Spleen (tissue), 11 donors: ENCODE data around the gene STK39. TPM values are rescaled to one million over a fixed set of nuclear protein-coding genes. Genes with fewer than 3 reads are reported as not detected.

Experiments used
- DNase-seq: peaks from one replicate; pipeline ENCODE4 v3.0.0-alpha.2; 2020
- H3K27ac ChIP-seq, 8 donors: fragments of 200-600 bp; sonication (generic) in 7 of 8; 1 replicate in 4 of 8; 2 replicates in 4 of 8; pipeline versions ENCODE4 v1.5.0 to v1.8.0; 2016 to 2021; ENCODE audit warnings: inconsistent platforms in 4 of 8, mild to moderate bottlenecking in 4 of 8, moderate library complexity in 1 of 8
- H3K27me3 ChIP-seq, 7 donors: fragments of 200-600 bp; sonication (generic) in 6 of 7; replicated peaks in 1 of 7; 1 replicate in 4 of 7; 2 replicates in 3 of 7; pipeline versions ENCODE4 v1.5.0 to v1.8.0; 2016 to 2021; ENCODE audit warnings: inconsistent platforms in 3 of 7, mild to moderate bottlenecking in 1 of 7
- H3K36me3 ChIP-seq, 6 donors: fragments of 200-600 bp; sonication (generic) in 5 of 6; 1 replicate in 4 of 6; 2 replicates in 2 of 6; pipeline versions ENCODE4 v1.5.0 to v1.8.0; 2016 to 2021; ENCODE audit warnings: inconsistent platforms in 2 of 6
- H3K4me1 ChIP-seq, 6 donors: fragments of 200-600 bp; sonication (generic) in 5 of 6; 1 replicate in 3 of 6; 2 replicates in 3 of 6; pipeline versions ENCODE4 v1.5.0 to v1.8.0; 2016 to 2021; ENCODE audit warnings: inconsistent platforms in 3 of 6
- H3K4me3 ChIP-seq, 8 donors: fragments of 200-600 bp; sonication (generic) in 7 of 8; 1 replicate in 4 of 8; 2 replicates in 4 of 8; pipeline versions ENCODE4 v1.5.0 to v1.8.0; 2016 to 2021; ENCODE audit warnings: inconsistent platforms in 4 of 8, mild to moderate bottlenecking in 4 of 8, moderate library complexity in 2 of 8
- H3K9me3 ChIP-seq, 8 donors: fragments of 200-600 bp; sonication (generic) in 7 of 8; 1 replicate in 4 of 8; 2 replicates in 4 of 8; pipeline versions ENCODE4 v1.5.0 to v1.8.0; 2016 to 2021; ENCODE audit warnings: inconsistent platforms in 4 of 8
- CTCF ChIP-seq, 11 experiments: fragments of 200-600 bp in 7 of 11; fragments of 450-650 bp in 4 of 11; sonication (generic) in 4 of 11; IDR thresholded peaks in 8 of 11; conservative IDR thresholded peaks in 3 of 11; 1 replicate in 7 of 11; 2 replicates in 4 of 11; pipeline versions ENCODE4 v1.4.0 to v1.8.0; 2016 to 2021; ENCODE audit warnings: antibody characterized with exemption in 11 of 11, inconsistent platforms in 4 of 11, mild to moderate bottlenecking in 1 of 11
- POLR2A ChIP-seq, 3 donors: fragments of 450-650 bp; IDR thresholded peaks; one replicate each; pipeline ENCODE4 v1.5.1; 2017; ENCODE audit warnings: antibody characterized with exemption in 3 of 3, mild to moderate bottlenecking in 1 of 3
- POLR2AphosphoS5 ChIP-seq, 3 donors: sonication (generic); formaldehyde crosslinking; IDR thresholded peaks; one replicate each; pipeline ENCODE4 v1.5.1; 2017; ENCODE audit warnings: antibody characterized with exemption in 3 of 3
- WGBS, 5 donors: extraction: QIAGEN DNeasy Blood & Tissue Kit in 3 of 5; methylation state at CpG; one replicate each; pipeline versions ENCODE4 v1.1.5 to v1.1.7; 2013 to 2018; 5-methylcytosine and 5-hydroxymethylcytosine counted together
- intact Hi-C: fragments of 100-400 bp; cut with DNase I; formaldehyde crosslinking; loops from one replicate; pipeline ENCODE4 v1.15.0; 2023; ENCODE audit warnings: low total_unique reads
- polyA plus RNA-seq, 3 donors: library from polyadenylated mRNA; stranded (reverse); fragments of 200-250 nt; gene quantifications; one replicate each; pipeline ENCODE4 v1.2.1, GENCODE V29; 2013
- total RNA-seq, 7 donors: library from RNA; depleted of rRNA in 3 of 7; stranded (reverse); fragments of >200 nt in 3 of 7; fragmentation: NEBNext Ultra II Directional in 4 of 7; extraction: Animal tissue kit (Norgen Biotek cat#: 25700) in 4 of 7; gene quantifications; one replicate each; pipeline versions ENCODE4 v1.1.0 to v1.2.1, GENCODE V29; 2016 to 2021
- donor health status: healthy with polysubstance abuse.
- donor health status: DM: no; HTN: no; CAD: no; lungs with moderate emphysema.
- donor health status: DM: no; HTN: no; CAD: no.
- donor health status: Bipolar disorder and iron deficiency.
- donor health status: healthy.
- donor health status: DM: no; HTN: no; CAD: no.
- donor health status: DM: yes; HTN: yes; CAD: no.

The STK39 gene
- total and polyA plus RNA-seq, 10 donors = 8.6 to 17.8 (median 11.0) TPM

- H3K9me3 ChIP-seq = no peaks in the 10 kb centered on the region
- WGBS, 5 donors = 90 to 94% (median 90%) methylated on average over 15 of the region's 15 CpGs
- TF ChIP-seq POLR2A (IDR thresholded peaks at IDR 0.05) = no peak
- TF ChIP-seq POLR2AphosphoS5 (IDR thresholded peaks at IDR 0.05) = no peak
- no peak for TF ChIP-seq CTCF (IDR thresholded peaks at IDR 0.05 in 8 of 11, conservative IDR thresholded peaks at IDR 0.05 in 3 of 11)
- peaks cover 0 to 25% (median 2%) of the 10 kb centered on the region in 6 donors for H3K4me1 ChIP-seq
- DNase-seq = no peak
- no peak overlapping the region for H3K27ac ChIP-seq
- no peaks in the 10 kb centered on the region for H3K36me3 ChIP-seq
- H3K27me3 ChIP-seq = no peaks in the 10 kb centered on the region
- no peak overlapping the region for H3K4me3 ChIP-seq
- intact Hi-C loops = no loop called here
Observed at GRCh38 chr2:168203762-168204693, 43.4 kb downstream of the STK39 start.

- 76 to 92% (median 85%) methylated on average over 5 of the region's 5 CpGs for WGBS, 5 donors
- Histone ChIP-seq H3K36me3 (no peaks in the 10 kb centered on the region), H3K4me1 (peaks cover 0 to 43% (median 5%) of the 10 kb centered on the region in 6 donors), H3K9me3 (no peaks in the 10 kb centered on the region), H3K27me3 (no peaks in the 10 kb centered on the region), H3K4me3 (no peak overlapping the region), H3K27ac (no peak overlapping the region)
- no peak for DNase-seq
- intact Hi-C loops = no loop called here
- TF ChIP-seq POLR2A (IDR thresholded peaks at IDR 0.05) = no peak
- no peak for TF ChIP-seq POLR2AphosphoS5 (IDR thresholded peaks at IDR 0.05)
- TF ChIP-seq CTCF (IDR thresholded peaks at IDR 0.05 in 8 of 11, conservative IDR thresholded peaks at IDR 0.05 in 3 of 11) = no peak
Observed at GRCh38 chr2:168201584-168202116, 45.7 kb downstream of the STK39 start.

GRCh38 chr2:168200930-168201583 is 46.3 kb downstream of the STK39 start:
- TF ChIP-seq CTCF (IDR thresholded peaks at IDR 0.05 in 8 of 11, conservative IDR thresholded peaks at IDR 0.05 in 3 of 11) = no peak
- TF ChIP-seq POLR2AphosphoS5 (IDR thresholded peaks at IDR 0.05) = no peak
- no peak for TF ChIP-seq POLR2A (IDR thresholded peaks at IDR 0.05)
- intact Hi-C loops = no loop called here
- no peaks in the 10 kb centered on the region for H3K9me3 ChIP-seq
- H3K4me1 ChIP-seq = peaks cover 0 to 47% (median 7%) of the 10 kb centered on the region in 6 donors
- H3K27me3 ChIP-seq = no peaks in the 10 kb centered on the region
- H3K4me3 ChIP-seq = no peak overlapping the region
- H3K27ac ChIP-seq = no peak overlapping the region
- DNase-seq = no peak
- H3K36me3 ChIP-seq = no peaks in the 10 kb centered on the region
- WGBS, 5 donors = 65 to 82% (median 76%) methylated on average over 6 of the region's 6 CpGs
